Measurements from ENCODE around the gene SELENOF.
"Not testable (repeated sequence)": the region's sequence is repeated elsewhere in the genome, so short reads cannot be mapped to it uniquely, and the experiment has no call there.

The SELENOF gene

GRCh38 chr1:86825319-86825718 lies 88.6 kb downstream of the SELENOF start:
- Mint-ChIP-seq H3K4me3 (no peak overlapping the region), H3K27me3 (peaks cover 16% of the 10 kb centered on the region), H3K9me3 (no peaks in the 10 kb centered on the region), H3K36me3 (ENCODE audit: low read depth) (no peaks in the 10 kb centered on the region), H3K27ac (no peak overlapping the region), H3K4me1 (ENCODE audit: low read depth) (no peaks in the 10 kb centered on the region)
- no peak for DNase-seq

GRCh38 chr1:86823821-86824500 lies 90.0 kb downstream of the SELENOF start:
- peaks cover 2% of the 10 kb centered on the region for H3K9me3 Mint-ChIP-seq
- peaks cover 22% of the 10 kb centered on the region for H3K27me3 Mint-ChIP-seq
- H3K27ac Mint-ChIP-seq: no peak overlapping the region
- H3K36me3 Mint-ChIP-seq (ENCODE audit: low read depth): no peaks in the 10 kb centered on the region
- no peak for DNase-seq
- no peak overlapping the region for H3K4me3 Mint-ChIP-seq
- H3K4me1 Mint-ChIP-seq (ENCODE audit: low read depth): no peaks in the 10 kb centered on the region

GRCh38 chr1:86823386-86823785 lies 90.5 kb downstream of the SELENOF start:
- H3K27me3 Mint-ChIP-seq: peaks cover 22% of the 10 kb centered on the region
- H3K9me3 Mint-ChIP-seq: peaks cover 2% of the 10 kb centered on the region
- H3K27ac Mint-ChIP-seq: no peak overlapping the region
- DNase-seq: no peak
- H3K36me3 Mint-ChIP-seq (ENCODE audit: low read depth): no peaks in the 10 kb centered on the region
- H3K4me1 Mint-ChIP-seq (ENCODE audit: low read depth): no peaks in the 10 kb centered on the region
- H3K4me3 Mint-ChIP-seq: no peak overlapping the region

- Mint-ChIP-seq H3K4me3 (no peak overlapping the region), H3K4me1 (ENCODE audit: low read depth) (no peaks in the 10 kb centered on the region), H3K9me3 (peaks cover 2% of the 10 kb centered on the region), H3K27ac (no peak overlapping the region), H3K27me3 (peaks cover 22% of the 10 kb centered on the region), H3K36me3 (ENCODE audit: low read depth) (no peaks in the 10 kb centered on the region)
- DNase-seq: no peak
Observed at GRCh38 chr1:86822459-86822858, 91.5 kb downstream of the SELENOF start.

GRCh38 chr1:86821956-86822355 lies 92.0 kb downstream of the SELENOF start:
- Mint-ChIP-seq H3K36me3 (ENCODE audit: low read depth) (no peaks in the 10 kb centered on the region), H3K27me3 (peaks cover 22% of the 10 kb centered on the region), H3K4me3 (no peak overlapping the region), H3K4me1 (ENCODE audit: low read depth) (peaks cover under 1% of the 10 kb centered on the region), H3K9me3 (peaks cover 2% of the 10 kb centered on the region), H3K27ac (no peak overlapping the region)
- DNase-seq: no peak

- H3K9me3 Mint-ChIP-seq; H3K27ac Mint-ChIP-seq; H3K4me3 Mint-ChIP-seq; H3K36me3 Mint-ChIP-seq (ENCODE audit: low read depth); H3K4me1 Mint-ChIP-seq (ENCODE audit: low read depth); DNase-seq: not testable (repeated sequence)
- peaks cover 22% of the 10 kb centered on the region for H3K27me3 Mint-ChIP-seq
Observed at GRCh38 chr1:86819970-86820369, 94.0 kb downstream of the SELENOF start.

GRCh38 chr1:86817246-86817826 lies 96.6 kb downstream of the SELENOF start:
- H3K9me3 Mint-ChIP-seq; DNase-seq; H3K36me3 Mint-ChIP-seq (ENCODE audit: low read depth); H3K4me3 Mint-ChIP-seq; H3K27ac Mint-ChIP-seq; H3K4me1 Mint-ChIP-seq (ENCODE audit: low read depth): not testable (repeated sequence)
- peaks cover 14% of the 10 kb centered on the region for H3K27me3 Mint-ChIP-seq

- not testable (repeated sequence) for H3K4me1 Mint-ChIP-seq (ENCODE audit: low read depth); H3K27ac Mint-ChIP-seq; H3K36me3 Mint-ChIP-seq (ENCODE audit: low read depth); DNase-seq; H3K9me3 Mint-ChIP-seq; H3K4me3 Mint-ChIP-seq; H3K27me3 Mint-ChIP-seq
Observed at GRCh38 chr1:86814118-86814517, 99.8 kb downstream of the SELENOF start.
